Fibroblast of skin of back (primary cell): ENCODE data around the gene DAZL.

ENCODE experiments used
- DNase-seq: peaks from one replicate; pipeline ENCODE4 v3.0.0-alpha.2; 2013

Gene DAZL

GRCh38 chr3:16595778-16596177 is 9.4 kb downstream of the DAZL start:
- no peak for DNase-seq

- DNase-seq = no peak
Observed at GRCh38 chr3:16589867-16590624, 15.2 kb downstream of the DAZL start.

GRCh38 chr3:16589120-16589519 is 16.1 kb downstream of the DAZL start:
- DNase-seq = no peak

GRCh38 chr3:16587681-16588060 is 17.6 kb downstream of the DAZL start:
- no peak for DNase-seq

- peak; percentile 67 for DNase-seq
Observed at GRCh38 chr3:16587047-16587680, 18.1 kb downstream of the DAZL start.

- no peak for DNase-seq
Observed at GRCh38 chr3:16584880-16585279, 20.3 kb downstream of the DAZL start.

GRCh38 chr3:16583551-16583950 is 21.7 kb downstream of the DAZL start:
- no peak for DNase-seq

- no peak for DNase-seq
Observed at GRCh38 chr3:16570113-16570512, 35.1 kb downstream of the DAZL start.

- no peak for DNase-seq
Observed at GRCh38 chr3:16568532-16568931, 36.7 kb downstream of the DAZL start.

GRCh38 chr3:16568115-16568514 is 37.1 kb downstream of the DAZL start:
- no peak for DNase-seq

- DNase-seq = no peak
Observed at GRCh38 chr3:16559653-16560365, 45.4 kb downstream of the DAZL start.

GRCh38 chr3:16554126-16554525 is 51.1 kb downstream of the DAZL start:
- DNase-seq = no peak

GRCh38 chr3:16552757-16553156 is 52.5 kb downstream of the DAZL start:
- DNase-seq = no peak

- DNase-seq = no peak
Observed at GRCh38 chr3:16551342-16551976, 53.8 kb downstream of the DAZL start.

GRCh38 chr3:16550676-16551341 is 54.4 kb downstream of the DAZL start:
- DNase-seq = peak; percentile 86

- no peak for DNase-seq
Observed at GRCh38 chr3:16550305-16550675, 54.9 kb downstream of the DAZL start.

GRCh38 chr3:16548721-16549120 is 56.5 kb downstream of the DAZL start:
- peak; percentile 81 for DNase-seq

GRCh38 chr3:16547561-16548357 is 57.5 kb downstream of the DAZL start:
- DNase-seq = no peak

- no peak for DNase-seq
Observed at GRCh38 chr3:16546186-16547010, 58.8 kb downstream of the DAZL start.

- DNase-seq = no peak
Observed at GRCh38 chr3:16545413-16546185, 59.6 kb downstream of the DAZL start.
